Stimulated activated naive CD4-positive, alpha-beta T cell treated with Interleukin-2 at 50 U/mL for 16 hours (primary cell): ENCODE measurements around the gene ADARB2.
"Not testable (repeated sequence)": the region's sequence is repeated elsewhere in the genome, so short reads cannot be mapped to it uniquely, and the experiment has no call there.

Source experiments
- DNase-seq: peaks from one replicate; lab custom pipeline; 2025; lab: John Stamatoyannopoulos, UW

Gene ADARB2

DNA sequence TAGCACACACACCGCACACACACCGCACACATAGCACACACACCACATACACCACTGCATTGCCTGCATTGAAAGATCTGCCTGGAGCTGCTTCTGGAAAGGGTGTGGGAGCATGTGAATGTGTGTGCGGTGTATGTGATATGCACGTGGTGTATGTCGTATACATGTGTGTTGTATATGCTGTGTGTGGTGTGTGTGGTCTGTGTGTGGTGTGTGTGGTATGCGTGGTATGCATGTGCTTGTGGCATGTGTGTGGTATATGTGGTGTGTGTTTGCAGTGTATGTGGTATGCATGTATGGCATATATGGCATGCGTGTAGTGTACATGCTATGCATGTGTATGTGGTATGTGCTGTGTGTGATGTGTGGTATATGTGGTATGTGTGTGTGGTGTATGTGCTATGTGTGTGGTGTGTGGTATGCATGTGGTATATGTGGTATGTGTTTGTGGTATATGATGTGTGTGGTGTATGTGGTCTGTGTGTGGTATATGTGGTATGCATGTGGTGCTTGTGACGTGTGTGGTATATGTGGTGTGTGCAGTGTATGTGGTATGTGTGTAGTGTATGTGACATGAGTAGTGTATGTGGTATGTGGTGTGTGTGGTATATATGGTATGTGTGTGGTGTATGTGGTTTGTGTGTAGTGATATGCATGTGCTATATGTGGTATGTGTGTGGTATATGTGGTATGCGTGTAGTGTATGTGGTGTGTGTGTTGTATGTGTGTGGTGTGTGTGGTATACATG lies 505.0 kb downstream of the ADARB2 start:
- no peak for DNase-seq

DNA sequence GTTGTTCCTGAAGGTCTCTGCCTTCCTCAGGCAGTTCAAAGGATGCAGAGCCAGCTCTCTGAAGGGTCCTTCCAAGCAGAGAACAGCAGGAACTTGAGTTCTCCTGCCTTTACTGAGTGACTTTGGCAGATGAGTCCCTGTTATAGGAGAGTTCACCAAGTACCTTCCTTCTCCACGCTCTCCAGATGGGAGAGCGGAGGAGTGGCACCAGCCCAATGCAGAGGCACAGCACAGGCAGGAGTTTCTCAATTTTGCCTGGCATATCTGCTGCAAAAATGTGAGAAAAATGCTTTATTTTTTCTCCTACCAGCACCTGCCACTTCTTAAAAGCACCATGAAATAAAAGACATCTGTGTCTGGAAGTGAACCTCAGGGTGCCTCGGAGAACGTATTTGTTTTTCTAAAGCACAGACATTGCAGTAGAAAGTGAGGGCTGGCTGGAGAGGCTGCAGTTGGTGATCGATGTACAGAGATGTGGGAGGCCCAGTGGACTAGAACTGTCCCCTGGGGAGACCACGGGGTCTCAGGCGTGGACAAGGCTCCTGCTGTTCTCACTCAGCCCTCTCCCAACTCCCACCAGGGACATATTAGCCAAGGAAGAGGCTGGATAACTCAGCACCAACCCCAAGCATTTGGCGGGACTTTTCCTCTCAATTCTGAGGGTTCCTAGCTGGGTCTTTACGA lies 506.6 kb downstream of the ADARB2 start:
- no peak for DNase-seq

DNA sequence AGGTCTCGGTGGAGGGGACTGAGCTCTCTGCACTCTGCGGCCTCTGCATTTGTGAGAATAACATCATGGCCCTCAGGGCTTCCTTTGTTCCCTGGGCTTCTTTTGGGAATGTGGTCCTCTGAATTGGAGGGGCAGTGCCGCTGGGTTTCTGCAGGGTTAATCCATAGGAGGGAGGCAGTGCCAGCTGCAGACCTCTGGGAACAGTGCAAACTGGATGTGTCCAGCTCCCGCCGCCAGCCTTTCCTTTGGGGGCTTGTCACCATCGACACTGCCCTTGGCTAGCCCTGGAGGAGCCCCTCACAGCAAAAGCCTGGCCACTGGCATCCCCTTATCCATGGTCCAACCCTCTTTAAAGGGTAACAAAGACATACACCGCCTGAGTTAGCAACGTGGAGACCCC lies 507.2 kb downstream of the ADARB2 start:
- no peak for DNase-seq

GRCh38 chr10:1229574-1229973 lies 507.8 kb downstream of the ADARB2 start:
- no peak for DNase-seq

DNA sequence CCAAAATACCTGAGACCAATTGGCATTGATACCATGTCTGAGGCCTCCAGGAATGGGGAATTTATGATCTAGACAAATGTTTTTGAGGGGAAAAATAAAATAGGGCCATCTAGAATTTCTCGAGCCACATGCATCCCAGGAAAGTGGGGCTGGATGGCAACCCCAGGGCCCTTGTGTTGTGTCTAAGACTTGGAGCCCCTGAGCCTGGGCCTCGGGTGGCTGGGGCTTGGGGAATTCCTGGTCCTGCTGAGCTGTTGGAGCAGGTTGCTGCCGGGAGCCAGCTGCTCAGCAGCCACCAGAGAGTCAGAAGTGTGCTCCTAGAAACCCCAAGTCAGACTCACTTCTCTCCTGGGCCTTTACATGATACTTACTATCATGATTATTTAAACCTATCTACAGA lies 508.2 kb downstream of the ADARB2 start:
- DNase-seq, result no peak

GRCh38 chr10:1228467-1228975 lies 508.8 kb downstream of the ADARB2 start:
- no peak for DNase-seq

GRCh38 chr10:1227510-1228402 lies 509.6 kb downstream of the ADARB2 start:
- DNase-seq, result no peak

GRCh38 chr10:1226907-1227306 lies 510.4 kb downstream of the ADARB2 start:
- not testable (repeated sequence) for DNase-seq

GRCh38 chr10:1219874-1220273 lies 517.5 kb downstream of the ADARB2 start:
- DNase-seq, result not testable (repeated sequence)

DNA sequence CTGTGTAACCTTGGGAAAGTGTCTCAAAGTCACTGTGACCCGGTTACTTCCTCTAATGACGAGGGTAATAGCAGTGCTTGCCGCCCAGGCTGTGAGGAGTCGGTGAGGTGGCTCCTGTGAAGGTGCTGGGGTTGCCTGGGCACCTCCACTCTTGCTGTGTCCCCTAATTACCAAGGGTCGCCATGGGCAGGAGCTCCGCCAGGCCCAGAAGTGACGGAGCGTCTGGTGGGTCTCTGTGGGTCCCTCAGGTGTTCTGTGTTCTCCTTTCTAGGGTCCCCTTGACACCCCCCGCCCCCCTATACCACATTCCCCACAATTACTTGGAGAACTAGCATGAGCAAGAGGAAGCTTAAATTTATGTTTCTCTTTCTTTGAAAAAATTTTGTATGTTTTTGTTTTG lies 519.7 kb downstream of the ADARB2 start:
- DNase-seq, result no peak

DNA sequence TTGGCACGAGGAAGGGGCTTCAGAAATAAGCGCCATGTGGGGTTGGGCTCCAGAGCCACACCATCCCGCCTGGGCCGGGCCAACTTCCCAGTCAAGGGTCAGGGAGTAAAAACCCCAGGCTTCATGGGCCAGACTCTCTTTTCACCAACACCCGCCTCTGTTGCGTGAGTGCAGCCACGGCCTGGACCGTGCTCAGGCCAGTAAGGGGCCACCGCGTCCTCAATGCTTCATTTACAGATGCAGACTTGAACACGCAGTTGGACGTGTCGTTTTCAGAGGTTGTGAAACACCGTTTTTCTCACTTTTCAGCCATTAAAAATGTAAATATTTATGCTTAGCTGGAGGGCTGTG lies 520.1 kb downstream of the ADARB2 start:
- DNase-seq, result no peak

DNA sequence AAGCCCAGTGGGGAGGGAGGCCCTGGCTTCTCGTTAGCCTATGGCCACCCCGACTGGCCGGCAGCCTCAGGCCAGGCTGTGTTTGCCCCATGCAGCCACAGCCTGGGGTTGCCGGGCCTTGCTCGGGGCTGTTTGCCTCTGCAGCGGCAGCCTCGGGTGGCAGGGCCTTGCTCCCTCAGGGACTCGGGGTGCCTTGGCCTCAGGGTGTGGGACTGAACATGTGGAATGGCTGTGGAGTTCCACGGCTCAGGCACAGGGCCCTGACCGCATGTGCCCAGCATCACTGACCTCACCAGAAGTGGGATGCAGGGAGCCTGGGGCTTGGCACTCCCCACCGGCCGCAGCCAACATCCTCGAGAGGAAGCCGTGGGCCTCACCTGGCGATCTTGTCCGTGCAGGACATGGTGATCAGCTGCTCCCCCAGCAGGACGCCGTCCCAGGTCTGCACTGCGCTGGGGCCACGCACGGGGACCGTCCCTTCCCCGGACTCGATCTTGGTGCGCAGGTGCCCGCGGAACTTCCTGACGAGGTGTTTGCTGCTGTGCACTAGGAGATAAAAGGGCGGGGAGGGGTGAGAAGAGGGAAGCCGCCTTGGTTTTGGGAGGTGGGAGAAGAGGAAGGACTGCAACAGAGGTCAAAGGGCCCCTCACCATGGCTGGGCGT lies 520.6 kb downstream of the ADARB2 start:
- no peak for DNase-seq

DNA sequence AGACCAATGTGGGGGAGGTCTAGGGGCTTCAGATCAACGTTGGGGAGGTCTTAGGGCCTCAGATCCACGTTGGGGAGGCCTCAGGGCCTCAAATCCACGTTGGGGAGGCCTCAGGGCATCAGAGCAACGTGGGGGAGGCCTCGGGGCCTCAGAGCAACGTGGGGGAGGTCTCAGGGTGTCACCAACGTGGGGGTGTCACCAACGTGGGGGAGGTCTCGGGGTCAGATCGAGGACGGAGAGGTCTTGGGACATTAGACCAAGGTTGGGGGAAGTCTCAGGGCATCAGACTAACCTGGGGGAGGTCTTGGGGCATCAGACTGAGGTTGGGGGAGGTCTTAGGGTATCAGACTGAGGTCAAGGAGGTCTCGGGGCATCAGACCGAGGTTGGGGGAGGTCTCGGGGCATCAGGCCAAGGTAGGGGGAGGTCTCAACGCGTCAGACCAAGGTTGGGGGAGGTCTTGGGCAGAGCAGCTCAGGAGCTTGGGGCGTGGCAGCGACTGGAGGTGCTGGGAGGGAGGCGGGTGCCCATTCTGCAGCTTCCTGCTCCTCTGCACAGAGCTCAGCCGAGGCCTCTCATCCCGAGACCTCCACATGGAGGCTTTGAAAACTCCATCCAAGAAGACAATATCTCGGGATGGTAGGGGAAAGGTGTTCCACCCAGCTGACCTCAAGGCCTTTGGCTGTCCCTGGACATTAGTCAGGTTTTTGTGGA lies 521.3 kb downstream of the ADARB2 start:
- DNase-seq, result no peak

DNA sequence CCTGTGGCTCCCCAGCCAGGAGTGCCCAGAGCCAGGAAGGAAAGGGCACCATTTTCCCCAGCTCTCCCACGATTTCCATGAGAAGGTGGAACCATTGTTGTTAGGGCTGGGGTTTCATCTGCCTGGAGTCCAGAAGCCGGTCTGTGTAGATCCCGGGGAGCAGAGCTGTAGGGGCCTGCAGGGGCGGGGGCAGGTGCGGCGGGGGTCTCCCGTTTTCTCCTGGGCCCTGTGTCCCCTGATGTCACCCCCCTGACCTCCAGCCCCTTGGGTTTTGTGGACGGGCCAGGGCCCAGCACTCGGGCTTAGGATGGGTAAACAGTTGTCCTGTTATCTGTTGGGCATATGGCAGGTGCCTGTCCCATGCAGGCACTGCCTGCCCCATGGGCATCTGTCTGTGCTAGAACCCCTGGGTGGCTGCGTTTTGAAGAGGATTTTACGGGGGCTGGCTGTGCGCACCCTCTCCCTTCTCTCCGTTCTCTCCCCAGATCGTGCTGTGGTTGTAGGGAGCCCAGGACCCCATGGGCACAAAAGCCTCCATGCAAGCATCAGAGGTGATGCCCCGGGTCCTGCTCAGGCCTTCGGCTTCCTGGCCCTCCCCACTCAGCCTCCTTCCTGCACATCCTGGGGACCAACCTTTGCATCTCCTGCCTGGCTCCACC lies 522.3 kb downstream of the ADARB2 start:
- DNase-seq, result no peak

GRCh38 chr10:1214071-1214675 lies 523.2 kb downstream of the ADARB2 start:
- no peak for DNase-seq

DNA sequence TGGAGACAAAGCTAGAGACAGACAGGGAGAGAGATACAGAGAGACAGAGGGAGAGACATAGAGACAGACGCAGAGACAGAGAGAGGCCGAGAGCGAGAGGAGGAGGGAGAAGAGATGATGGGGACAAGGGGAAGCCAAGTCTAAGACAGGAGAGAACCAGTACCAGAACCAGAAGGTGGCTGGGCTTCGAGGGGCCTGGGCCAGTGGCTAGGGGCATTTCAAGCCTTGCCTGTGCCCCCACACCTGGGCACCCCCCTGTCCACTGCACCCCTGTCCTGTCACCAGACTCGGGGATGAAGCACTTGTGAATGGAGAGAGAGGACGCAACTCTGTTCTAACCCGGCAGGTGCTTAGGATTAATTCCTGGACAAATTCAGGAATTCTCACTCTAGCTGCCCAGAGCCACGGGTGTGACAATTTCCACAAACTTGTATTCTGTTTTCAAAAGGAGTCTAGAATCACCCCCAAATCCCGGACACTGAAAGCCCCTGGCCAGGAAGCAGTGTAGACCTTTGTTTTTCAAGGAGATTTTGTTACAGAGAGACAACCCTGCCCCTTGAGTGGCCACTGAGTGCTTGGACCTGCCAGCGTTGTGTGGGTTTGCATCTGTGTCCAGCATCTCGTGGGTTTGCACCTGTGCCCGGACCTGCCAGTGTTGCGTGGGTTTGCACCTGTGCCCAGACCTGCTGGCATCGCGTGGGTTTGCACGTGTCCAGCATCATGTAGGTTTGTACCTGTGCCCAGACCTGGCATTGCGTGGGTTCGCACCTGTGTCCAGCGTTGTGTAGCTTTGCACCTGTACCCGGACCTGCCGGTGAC lies 523.9 kb downstream of the ADARB2 start:
- no peak for DNase-seq

GRCh38 chr10:1212571-1213141 lies 524.7 kb downstream of the ADARB2 start:
- DNase-seq, result no peak

GRCh38 chr10:1211844-1212570 lies 525.3 kb downstream of the ADARB2 start:
- no peak for DNase-seq
